ENCODE data around the gene NOTCH2NLA.
"Not testable (repeated sequence)": the region's sequence is repeated elsewhere in the genome, so short reads cannot be mapped to it uniquely, and the experiment has no call there.

- not testable (repeated sequence) for TF ChIP-seq CTCF (IDR thresholded peaks at IDR 0.05); ZFX (IDR thresholded peaks at IDR 0.05; ENCODE audit: borderline replicate concordance)
These were observed 48.3 kb upstream of the NOTCH2NLA start for GRCh38 chr1:146277087-146277486.

Data from 22Rv1 (cell line).